WTC11 (cell line): ENCODE data around the gene CUL4A. TPM values are rescaled to one million over a fixed set of nuclear protein-coding genes. Genes with fewer than 3 reads are reported as not detected.

ENCODE experiments used
- CREB1 ChIP-seq: sonication (generic); formaldehyde crosslinking; IDR thresholded peaks from 2 replicates; pipeline ENCODE4 v1.8.0; 2023; ENCODE audit warnings: mild to moderate bottlenecking, missing genetic modification reagents
- ELF4 ChIP-seq: sonication (generic); formaldehyde crosslinking; IDR thresholded peaks from 2 replicates; pipeline ENCODE4 v1.8.1; 2022; ENCODE audit warnings: low read depth, mild to moderate bottlenecking, moderate library complexity, missing genetic modification reagents
- EMX1 ChIP-seq: fragments of 250-450 bp; sonication (Bioruptor Pico); IDR thresholded peaks from 2 replicates; pipeline ENCODE4 v1.8.0; 2021; ENCODE audit warnings: mild to moderate bottlenecking
- ESRRA ChIP-seq: sonication (generic); formaldehyde crosslinking; IDR thresholded peaks from 2 replicates; pipeline ENCODE4 v1.8.1; 2022; ENCODE audit warnings: mild to moderate bottlenecking, missing genetic modification reagents, borderline replicate concordance
- FOXP1 ChIP-seq: sonication (generic); formaldehyde crosslinking; IDR thresholded peaks from 2 replicates; pipeline ENCODE4 v1.8.0; 2022; ENCODE audit warnings: missing genetic modification reagents, mild to moderate bottlenecking, moderate library complexity, borderline replicate concordance
- GRHL2 ChIP-seq: fragments of 250-450 bp; sonication (Bioruptor Pico); IDR thresholded peaks from 2 replicates; pipeline ENCODE4 v1.8.0; 2022; ENCODE audit warnings: mild to moderate bottlenecking, moderate library complexity; ENCODE audit not compliant: insufficient replicate concordance, severe bottlenecking
- GTF2I ChIP-seq: fragments of 250-450 bp; sonication (Bioruptor Pico); conservative IDR thresholded peaks from 2 replicates; pipeline ENCODE4 v1.4.0; 2021; ENCODE audit warnings: mild to moderate bottlenecking
- IRF2 ChIP-seq: sonication (generic); formaldehyde crosslinking; IDR thresholded peaks from 2 replicates; pipeline ENCODE4 v1.8.0; 2022; ENCODE audit warnings: low read depth, missing genetic modification reagents, borderline replicate concordance
- JAZF1 ChIP-seq: fragments of 250-450 bp; sonication (Bioruptor Pico); IDR thresholded peaks from 2 replicates; pipeline ENCODE4 v1.9.0; 2021; ENCODE audit warnings: moderate library complexity, mild to moderate bottlenecking, inconsistent platforms
- MYBL2 ChIP-seq: sonication (generic); formaldehyde crosslinking; IDR thresholded peaks from 2 replicates; pipeline ENCODE4 v1.8.1; 2023; ENCODE audit warnings: mild to moderate bottlenecking, moderate library complexity, missing genetic modification reagents
- NFE2L1 ChIP-seq: sonication (generic); formaldehyde crosslinking; IDR thresholded peaks from 2 replicates; pipeline ENCODE4 v1.8.1; 2023; ENCODE audit warnings: missing genetic modification reagents
- NR2C2 ChIP-seq: sonication (generic); formaldehyde crosslinking; IDR thresholded peaks from 2 replicates; pipeline ENCODE4 v1.8.0; 2022; ENCODE audit warnings: mild to moderate bottlenecking, missing genetic modification reagents
- PRDM15 ChIP-seq: sonication (generic); formaldehyde crosslinking; IDR thresholded peaks from 2 replicates; pipeline ENCODE4 v1.8.0; 2022; ENCODE audit warnings: missing genetic modification reagents
- PRRX2 ChIP-seq: fragments of 250-450 bp; sonication (Bioruptor Pico); IDR thresholded peaks from 2 replicates; pipeline ENCODE4 v1.8.0; 2021; ENCODE audit warnings: mild to moderate bottlenecking
- SMAD3 ChIP-seq: sonication (generic); formaldehyde crosslinking; IDR thresholded peaks from 2 replicates; pipeline ENCODE4 v1.8.0; 2022; ENCODE audit warnings: missing genetic modification reagents, mild to moderate bottlenecking, borderline replicate concordance
- SMAD4 ChIP-seq: sonication (generic); formaldehyde crosslinking; IDR thresholded peaks from 2 replicates; pipeline ENCODE4 v1.8.0; 2022; ENCODE audit warnings: mild to moderate bottlenecking, missing genetic modification reagents
- SOX15 ChIP-seq: fragments of 250-450 bp; sonication (Bioruptor Pico); IDR thresholded peaks from 2 replicates; pipeline ENCODE4 v1.9.0; 2021; ENCODE audit warnings: mild to moderate bottlenecking
- TCF7 ChIP-seq: sonication (generic); formaldehyde crosslinking; IDR thresholded peaks from 2 replicates; pipeline ENCODE4 v1.8.0; 2022; ENCODE audit warnings: mild to moderate bottlenecking, low read depth, missing genetic modification reagents, moderate library complexity
- TEAD1 ChIP-seq: sonication (generic); formaldehyde crosslinking; IDR thresholded peaks from 2 replicates; pipeline ENCODE4 v1.8.0; 2022; ENCODE audit warnings: mild to moderate bottlenecking, missing genetic modification reagents
- TEAD4 ChIP-seq: sonication (generic); formaldehyde crosslinking; IDR thresholded peaks from 2 replicates; pipeline ENCODE4 v1.8.0; 2022; ENCODE audit warnings: mild to moderate bottlenecking, missing genetic modification reagents
- TP53 ChIP-seq: sonication (generic); formaldehyde crosslinking; IDR thresholded peaks from 2 replicates; pipeline ENCODE4 v1.8.1; 2023; ENCODE audit warnings: mild to moderate bottlenecking, missing genetic modification reagents
- ZNF121 ChIP-seq: sonication (generic); formaldehyde crosslinking; IDR thresholded peaks from 2 replicates; pipeline ENCODE4 v1.8.0; 2023; ENCODE audit warnings: missing genetic modification reagents
- ZNF138 ChIP-seq: sonication (generic); formaldehyde crosslinking; conservative IDR thresholded peaks from 2 replicates; pipeline ENCODE4 v1.8.1; 2022; ENCODE audit warnings: mild to moderate bottlenecking, moderate library complexity, missing genetic modification reagents
- ZNF232 ChIP-seq: sonication (generic); formaldehyde crosslinking; IDR thresholded peaks from 2 replicates; pipeline ENCODE4 v1.8.0; 2022; ENCODE audit warnings: mild to moderate bottlenecking, missing genetic modification reagents
- ZNF263 ChIP-seq: sonication (generic); formaldehyde crosslinking; IDR thresholded peaks from 2 replicates; pipeline ENCODE4 v1.8.1; 2022; ENCODE audit warnings: low read depth, mild to moderate bottlenecking, moderate library complexity, missing genetic modification reagents
- ZNF423 ChIP-seq: fragments of 250-450 bp; sonication (Bioruptor Pico); IDR thresholded peaks from 2 replicates; pipeline ENCODE4 v2.1.2; 2022; ENCODE audit warnings: mild to moderate bottlenecking, moderate library complexity
- ZNF425 ChIP-seq: fragments of 250-450 bp; sonication (Bioruptor Pico); conservative IDR thresholded peaks from 2 replicates; pipeline ENCODE4 v1.9.0; 2021; ENCODE audit warnings: mild to moderate bottlenecking
- total RNA-seq: library from RNA; stranded (reverse); gene quantifications from 3 replicates; pipeline ENCODE4 v1.2.3, GENCODE V29; 2021
- TF ChIP-seq, protein P1 (sequence below): sonication (generic); formaldehyde crosslinking; IDR thresholded peaks from 2 replicates; pipeline ENCODE4 v1.8.0; 2023; ENCODE audit warnings: mild to moderate bottlenecking, missing genetic modification reagents
- TF ChIP-seq, protein P2 (sequence below): sonication (generic); formaldehyde crosslinking; IDR thresholded peaks from 2 replicates; pipeline ENCODE4 v1.8.1; 2023; ENCODE audit warnings: mild to moderate bottlenecking, missing genetic modification reagents
- TF ChIP-seq, protein P3 (sequence below): sonication (generic); formaldehyde crosslinking; IDR thresholded peaks from 2 replicates; pipeline ENCODE4 v1.8.0; 2022; ENCODE audit warnings: mild to moderate bottlenecking, missing genetic modification reagents

The CUL4A gene
- total RNA-seq, 1 experiment from 2014 or later: 99.9 TPM

DNA sequence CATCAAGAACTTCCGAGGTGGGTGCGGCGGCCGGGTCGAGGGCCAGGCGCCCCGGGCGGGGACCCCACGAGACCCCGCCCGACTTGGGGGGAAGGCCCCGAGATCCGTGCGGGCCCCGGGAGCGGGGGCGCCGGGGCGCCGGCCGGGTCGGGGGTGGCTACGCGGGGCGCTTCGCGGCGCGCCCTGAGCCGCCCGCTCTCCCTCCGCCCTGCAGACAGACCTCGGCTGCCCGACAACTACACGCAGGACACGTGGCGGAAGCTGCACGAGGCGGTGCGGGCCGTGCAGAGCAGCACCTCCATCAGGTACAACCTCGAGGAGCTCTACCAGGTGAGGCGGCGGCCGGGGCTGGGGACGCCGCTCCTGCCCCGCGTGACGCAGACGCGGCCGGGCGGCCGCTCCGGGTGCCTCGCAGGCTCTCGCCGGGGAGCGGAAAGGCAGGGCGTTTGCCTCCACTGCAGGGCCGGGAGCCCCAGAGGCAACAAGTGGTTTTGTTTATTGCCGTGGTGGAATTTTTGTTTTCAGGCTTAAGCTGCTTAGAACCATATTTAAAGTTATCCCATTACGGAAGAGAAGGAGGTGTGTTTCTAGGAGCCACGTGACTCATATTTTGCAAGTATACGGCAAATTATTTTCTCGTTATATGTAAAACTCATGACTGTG, 477 bp downstream of the CUL4A start (continued):
- TF ChIP-seq ESRRA (CRISPR knock-in tag) (peak; percentile 89; the same call in 1 of the 2 replicates), ZNF121 (CRISPR knock-in tag) (0 out of 2 replicates have a peak, but pooled peaks have one; percentile 45), ZNF232 (CRISPR knock-in tag) (peak; percentile 88), PRRX2 (CRISPR knock-in tag) (no peak), PRDM15 (CRISPR knock-in tag) (peak; percentile 32; the same call in 1 of the 2 replicates), TCF7 (CRISPR knock-in tag) (peak; percentile 68; the same call in 1 of the 2 replicates), TEAD1 (CRISPR knock-in tag) (peak; percentile 84), ZNF138 (CRISPR knock-in tag) (no peak), NFE2L1 (CRISPR knock-in tag) (peak; percentile 87; the same call in 1 of the 2 replicates), ELF4 (CRISPR knock-in tag) (no peak), SMAD4 (CRISPR knock-in tag) (no peak), CREB1 (CRISPR knock-in tag) (peak; percentile 76; the same call in 1 of the 2 replicates), SOX15 (CRISPR knock-in tag) (no peak), EMX1 (CRISPR knock-in tag) (no peak), ZNF263 (no peak), IRF2 (CRISPR knock-in tag) (no peak), TEAD4 (CRISPR knock-in tag) (peak; percentile 67; the same call in 1 of the 2 replicates), SMAD3 (peak; percentile 83), ZNF423 (CRISPR knock-in tag) (peak; percentile 76; the same call in 1 of the 2 replicates), NR2C2 (peak; percentile 58; the same call in 1 of the 2 replicates), JAZF1 (no peak), ZNF425 (CRISPR knock-in tag) (no peak), FOXP1 (peak; percentile 94), MYBL2 (CRISPR knock-in tag) (peak; percentile 84; the same call in 1 of the 2 replicates), GRHL2 (CRISPR knock-in tag) (no peak), GTF2I (no peak), TP53 (peak; percentile 91; the same call in 1 of the 2 replicates)
- TF ChIP-seq, protein P1, sequence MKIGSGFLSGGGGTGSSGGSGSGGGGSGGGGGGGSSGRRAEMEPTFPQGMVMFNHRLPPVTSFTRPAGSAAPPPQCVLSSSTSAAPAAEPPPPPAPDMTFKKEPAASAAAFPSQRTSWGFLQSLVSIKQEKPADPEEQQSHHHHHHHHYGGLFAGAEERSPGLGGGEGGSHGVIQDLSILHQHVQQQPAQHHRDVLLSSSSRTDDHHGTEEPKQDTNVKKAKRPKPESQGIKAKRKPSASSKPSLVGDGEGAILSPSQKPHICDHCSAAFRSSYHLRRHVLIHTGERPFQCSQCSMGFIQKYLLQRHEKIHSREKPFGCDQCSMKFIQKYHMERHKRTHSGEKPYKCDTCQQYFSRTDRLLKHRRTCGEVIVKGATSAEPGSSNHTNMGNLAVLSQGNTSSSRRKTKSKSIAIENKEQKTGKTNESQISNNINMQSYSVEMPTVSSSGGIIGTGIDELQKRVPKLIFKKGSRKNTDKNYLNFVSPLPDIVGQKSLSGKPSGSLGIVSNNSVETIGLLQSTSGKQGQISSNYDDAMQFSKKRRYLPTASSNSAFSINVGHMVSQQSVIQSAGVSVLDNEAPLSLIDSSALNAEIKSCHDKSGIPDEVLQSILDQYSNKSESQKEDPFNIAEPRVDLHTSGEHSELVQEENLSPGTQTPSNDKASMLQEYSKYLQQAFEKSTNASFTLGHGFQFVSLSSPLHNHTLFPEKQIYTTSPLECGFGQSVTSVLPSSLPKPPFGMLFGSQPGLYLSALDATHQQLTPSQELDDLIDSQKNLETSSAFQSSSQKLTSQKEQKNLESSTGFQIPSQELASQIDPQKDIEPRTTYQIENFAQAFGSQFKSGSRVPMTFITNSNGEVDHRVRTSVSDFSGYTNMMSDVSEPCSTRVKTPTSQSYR (CRISPR knock-in tag): no peak
- TF ChIP-seq, protein P2, sequence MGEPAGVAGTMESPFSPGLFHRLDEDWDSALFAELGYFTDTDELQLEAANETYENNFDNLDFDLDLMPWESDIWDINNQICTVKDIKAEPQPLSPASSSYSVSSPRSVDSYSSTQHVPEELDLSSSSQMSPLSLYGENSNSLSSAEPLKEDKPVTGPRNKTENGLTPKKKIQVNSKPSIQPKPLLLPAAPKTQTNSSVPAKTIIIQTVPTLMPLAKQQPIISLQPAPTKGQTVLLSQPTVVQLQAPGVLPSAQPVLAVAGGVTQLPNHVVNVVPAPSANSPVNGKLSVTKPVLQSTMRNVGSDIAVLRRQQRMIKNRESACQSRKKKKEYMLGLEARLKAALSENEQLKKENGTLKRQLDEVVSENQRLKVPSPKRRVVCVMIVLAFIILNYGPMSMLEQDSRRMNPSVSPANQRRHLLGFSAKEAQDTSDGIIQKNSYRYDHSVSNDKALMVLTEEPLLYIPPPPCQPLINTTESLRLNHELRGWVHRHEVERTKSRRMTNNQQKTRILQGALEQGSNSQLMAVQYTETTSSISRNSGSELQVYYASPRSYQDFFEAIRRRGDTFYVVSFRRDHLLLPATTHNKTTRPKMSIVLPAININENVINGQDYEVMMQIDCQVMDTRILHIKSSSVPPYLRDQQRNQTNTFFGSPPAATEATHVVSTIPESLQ (CRISPR knock-in tag): no peak
- TF ChIP-seq, protein P3, sequence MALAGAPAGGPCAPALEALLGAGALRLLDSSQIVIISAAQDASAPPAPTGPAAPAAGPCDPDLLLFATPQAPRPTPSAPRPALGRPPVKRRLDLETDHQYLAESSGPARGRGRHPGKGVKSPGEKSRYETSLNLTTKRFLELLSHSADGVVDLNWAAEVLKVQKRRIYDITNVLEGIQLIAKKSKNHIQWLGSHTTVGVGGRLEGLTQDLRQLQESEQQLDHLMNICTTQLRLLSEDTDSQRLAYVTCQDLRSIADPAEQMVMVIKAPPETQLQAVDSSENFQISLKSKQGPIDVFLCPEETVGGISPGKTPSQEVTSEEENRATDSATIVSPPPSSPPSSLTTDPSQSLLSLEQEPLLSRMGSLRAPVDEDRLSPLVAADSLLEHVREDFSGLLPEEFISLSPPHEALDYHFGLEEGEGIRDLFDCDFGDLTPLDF (CRISPR knock-in tag): peak; percentile 76; the same call in 1 of the 2 replicates
